ENCODE data around the gene MXI1.

- TF ChIP-seq CTCF (IDR thresholded peaks at IDR 0.05): no peak
- TF ChIP-seq POLR2A (IDR thresholded peaks at IDR 0.05): no peak
Measured at GRCh38 chr10:110215286-110216170, 8.1 kb downstream of the MXI1 start.
